CD4-positive, alpha-beta T cell (primary cell): ENCODE data around the gene NMNAT2. TPM values are rescaled to one million over a fixed set of nuclear protein-coding genes. Genes with fewer than 3 reads are reported as not detected.

ENCODE experiments used
- ATAC-seq: fragments of 200-7000 bp; cut with Tn5 transposase; one replicate; pipeline ENCODE4 v1.10.0; 2022; ENCODE audit warnings: mild to moderate bottlenecking; ENCODE audit not compliant: poor library complexity
- CTCF ChIA-PET: fragments of 350-600 bp; sonication (Branson Sonifier 250); formaldehyde crosslinking; loops from one replicate; lab custom pipeline; 2021; ENCODE audit warnings: antibody characterized with exemption, inconsistent platforms; lab: Charles Lee
- POLR2A ChIA-PET: fragments of 350-600 bp; sonication (Branson Sonifier 250); formaldehyde crosslinking; loops from one replicate; lab custom pipeline; 2021; ENCODE audit warnings: antibody characterized with exemption, inconsistent platforms; lab: Charles Lee
- DNase-seq, 14 experiments: peaks; one replicate each; pipeline ENCODE4 v3.0.0-alpha.2; 2013 to 2020; ENCODE audit warnings: mixed read lengths in 2 of 14
- H3K27ac ChIP-seq, 2 donors: one replicate each; pipeline versions ENCODE4 v1.5.1 to v1.7.0; 2013; ENCODE audit warnings: low read length in 2 of 2, low read depth in 1 of 2, mild to moderate bottlenecking in 1 of 2
- H3K27me3 ChIP-seq, 2 experiments: 1 replicate in 1 of 2; 2 replicates in 1 of 2; pipeline versions ENCODE4 v1.6.1 to v1.7.0; 2013; ENCODE audit warnings: low read length in 2 of 2, control low read depth in 1 of 2, mild to moderate bottlenecking in 1 of 2, moderate library complexity in 1 of 2; ENCODE audit not compliant: insufficient read depth in 2 of 2, control insufficient read depth in 1 of 2
- H3K36me3 ChIP-seq: one replicate; pipeline ENCODE4 v1.6.1; 2013; ENCODE audit warnings: low read length, control low read depth; ENCODE audit not compliant: insufficient read depth
- H3K4me1 ChIP-seq: one replicate; pipeline ENCODE4 v1.6.1; 2013; ENCODE audit warnings: low read length, control low read depth; ENCODE audit not compliant: insufficient read depth
- H3K4me3 ChIP-seq: one replicate; pipeline ENCODE4 v1.5.1; 2013; ENCODE audit warnings: mild to moderate bottlenecking, low read length, moderate library complexity
- H3K9me3 ChIP-seq, 2 experiments: 1 replicate in 1 of 2; 2 replicates in 1 of 2; pipeline versions ENCODE4 v1.6.1 to v1.7.0; 2013; ENCODE audit warnings: low read length in 2 of 2, mild to moderate bottlenecking in 2 of 2, control low read depth in 1 of 2, moderate library complexity in 1 of 2; ENCODE audit not compliant: control insufficient read depth in 1 of 2, insufficient read depth in 1 of 2
- H3K27ac Mint-ChIP-seq: one replicate; pipeline ENCODE4 v1.8.0; 2020; ENCODE audit warnings: mixed read lengths
- H3K27me3 Mint-ChIP-seq: one replicate; pipeline ENCODE4 v1.8.0; 2021; ENCODE audit warnings: mixed read lengths
- H3K36me3 Mint-ChIP-seq: one replicate; pipeline ENCODE4 v1.8.0; 2021; ENCODE audit warnings: low read depth, mixed read lengths
- H3K4me1 Mint-ChIP-seq: one replicate; pipeline ENCODE4 v1.8.0; 2021; ENCODE audit warnings: low read depth, mixed read lengths
- H3K4me3 Mint-ChIP-seq: one replicate; pipeline ENCODE4 v1.8.0; 2020; ENCODE audit warnings: mild to moderate bottlenecking, mixed read lengths
- H3K9me3 Mint-ChIP-seq: one replicate; pipeline ENCODE4 v1.8.0; 2020; ENCODE audit warnings: mixed read lengths
- CTCF ChIP-seq: fragments of 200-600 bp; IDR thresholded peaks from one replicate; pipeline ENCODE4 v1.8.0; 2022; ENCODE audit warnings: antibody characterized with exemption, mild to moderate bottlenecking
- intact Hi-C, 2 experiments: fragments of 100-400 bp; cut with DNase I in 1 of 2; cut with micrococcal nuclease in 1 of 2; formaldehyde crosslinking; loops; one replicate each; pipeline versions ENCODE4 v1.15.1 to v1.9.0; 2023 to 2025; cut with DNase I, micrococcal nuclease
- total RNA-seq, 174 experiments: library from RNA in 2 of 174; stranded (reverse) in 2 of 174; gene quantifications; one replicate each; pipeline ENCODE4 v1.2.3 and lab custom pipeline; 2021 to 2026

The NMNAT2 gene
- total RNA-seq, 2 experiments from 2014 or later = not detected

- intact Hi-C loops = no loop called here
- no peak for ATAC-seq
- Histone ChIP-seq H3K27me3 (peaks cover 0 to 2% of the 10 kb centered on the region in 2 experiments), H3K4me1 (no peaks in the 10 kb centered on the region), H3K27ac (no peak overlapping the region), H3K36me3 (no peaks in the 10 kb centered on the region), H3K9me3 (peaks cover 0 to 7% of the 10 kb centered on the region in 2 experiments), H3K4me3 (no peak overlapping the region)
- CTCF ChIA-PET = no interaction called here
- no peak for DNase-seq
- Mint-ChIP-seq H3K27ac (no peak overlapping the region), H3K4me1 (no peaks in the 10 kb centered on the region), H3K9me3 (no peaks in the 10 kb centered on the region), H3K36me3 (no peaks in the 10 kb centered on the region), H3K4me3 (no peak overlapping the region), H3K27me3 (peaks cover 30% of the 10 kb centered on the region)
- no peak for TF ChIP-seq CTCF
- POLR2A ChIA-PET = no interaction called here
Measured at GRCh38 chr1:183248989-183249691, 169.0 kb downstream of the NMNAT2 start.

GRCh38 chr1:183247931-183248330, 170.2 kb downstream of the NMNAT2 start:
- peaks cover 0 to 7% of the 10 kb centered on the region in 2 experiments for H3K9me3 ChIP-seq

GRCh38 chr1:183247484-183247883, 170.7 kb downstream of the NMNAT2 start:
- Mint-ChIP-seq H3K36me3 (no peaks in the 10 kb centered on the region), H3K4me1 (no peaks in the 10 kb centered on the region), H3K9me3 (no peaks in the 10 kb centered on the region), H3K4me3 (no peak overlapping the region), H3K27me3 (peaks cover 30% of the 10 kb centered on the region), H3K27ac (no peak overlapping the region)
- peaks cover 0 to 2% of the 10 kb centered on the region in 2 experiments for H3K27me3 ChIP-seq
- intact Hi-C loops = no loop called here
- DNase-seq = no peak
- POLR2A ChIA-PET = no interaction called here
- no peak overlapping the region for H3K27ac ChIP-seq
- H3K36me3 ChIP-seq = no peaks in the 10 kb centered on the region
- H3K4me3 ChIP-seq = no peak overlapping the region
- TF ChIP-seq CTCF = no peak
- H3K4me1 ChIP-seq = no peaks in the 10 kb centered on the region
- peaks cover 0 to 7% of the 10 kb centered on the region in 2 experiments for H3K9me3 ChIP-seq
- CTCF ChIA-PET = no interaction called here
- no peak for ATAC-seq

More at GRCh38 chr1:183247931-183248330, 170.2 kb downstream of the NMNAT2 start:
- H3K27ac Mint-ChIP-seq = no peak overlapping the region
- intact Hi-C loops = no loop called here
- Histone ChIP-seq H3K27me3 (peaks cover 0 to 2% of the 10 kb centered on the region in 2 experiments), H3K4me1 (no peaks in the 10 kb centered on the region), H3K36me3 (no peaks in the 10 kb centered on the region), H3K4me3 (no peak overlapping the region), H3K27ac (no peak overlapping the region)
- H3K36me3 Mint-ChIP-seq = no peaks in the 10 kb centered on the region
- DNase-seq (no peak), ATAC-seq (no peak)
- H3K4me1 Mint-ChIP-seq = no peaks in the 10 kb centered on the region
- no peak overlapping the region for H3K4me3 Mint-ChIP-seq
- CTCF ChIA-PET = no interaction called here
- POLR2A ChIA-PET = interaction anchor here (0.6 kb wide), 1 partner anchor 1825 kb away, joined by 3 read pairs; no protein-coding TSS in a partner anchor
- no peak for TF ChIP-seq CTCF
- no peaks in the 10 kb centered on the region for H3K9me3 Mint-ChIP-seq
- peaks cover 30% of the 10 kb centered on the region for H3K27me3 Mint-ChIP-seq
